BE2C (cell line): ENCODE measurements around the gene PRELID2.
A peak's percentile ranks its signal among the peaks of the same experiment; 100 is the strongest.
"Not testable (repeated sequence)": the region's sequence is repeated elsewhere in the genome, so short reads cannot be mapped to it uniquely, and the experiment has no call there.

ENCODE experiments used
- DNase-seq: peaks from one replicate; pipeline ENCODE4 v3.0.0-alpha.2; 2020
- H3K27me3 ChIP-seq: fragments of 250-450 bp; sonication (Bioruptor Pico); 2 replicates; pipeline ENCODE4 v1.5.1; 2020; ENCODE audit warnings: mild to moderate bottlenecking
- H3K36me3 ChIP-seq: fragments of 250-450 bp; sonication (Bioruptor Pico); 2 replicates; pipeline ENCODE4 v1.5.1; 2020; ENCODE audit warnings: mild to moderate bottlenecking
- H3K4me1 ChIP-seq: fragments of 250-450 bp; sonication (Bioruptor Pico); 2 replicates; pipeline ENCODE4 v1.5.1; 2020
- H3K4me3 ChIP-seq: 2 replicates; pipeline ENCODE4 v1.5.1; 2011; ENCODE audit warnings: low read depth, low read length
- H3K9me3 ChIP-seq: fragments of 250-450 bp; sonication (Bioruptor Pico); 2 replicates; pipeline ENCODE4 v1.5.1; 2020
- CTCF ChIP-seq: IDR thresholded peaks from 2 replicates; pipeline ENCODE4 v1.5.1; 2012; ENCODE audit warnings: mild to moderate bottlenecking, low read depth, low read length

PRELID2 gene

GRCh38 chr5:145738227-145738626, 96.9 kb downstream of the PRELID2 start:
- no peak for TF ChIP-seq CTCF
- no peaks in the 10 kb centered on the region for H3K9me3 ChIP-seq
- H3K4me3 ChIP-seq, result no peak overlapping the region
- H3K27me3 ChIP-seq, result no peaks in the 10 kb centered on the region
- no peak for DNase-seq
- no peaks in the 10 kb centered on the region for H3K36me3 ChIP-seq
- H3K4me1 ChIP-seq, result no peaks in the 10 kb centered on the region

- Histone ChIP-seq H3K27me3 (no peaks in the 10 kb centered on the region), H3K36me3 (no peaks in the 10 kb centered on the region), H3K4me3 (no peak overlapping the region), H3K4me1 (no peaks in the 10 kb centered on the region), H3K9me3 (no peaks in the 10 kb centered on the region)
- no peak for DNase-seq
- no peak for TF ChIP-seq CTCF
Observed at GRCh38 chr5:145737578-145737977, 97.6 kb downstream of the PRELID2 start.

GRCh38 chr5:145729956-145730355, 105.2 kb downstream of the PRELID2 start:
- DNase-seq, H3K36me3 ChIP-seq, H3K9me3 ChIP-seq, H3K27me3 ChIP-seq, H3K4me3 ChIP-seq, H3K4me1 ChIP-seq: not testable (repeated sequence)

GRCh38 chr5:145723516-145723915, 111.6 kb downstream of the PRELID2 start:
- no peaks in the 10 kb centered on the region for H3K27me3 ChIP-seq
- no peak for DNase-seq
- H3K4me3 ChIP-seq, result no peak overlapping the region
- TF ChIP-seq CTCF, result no peak
- H3K4me1 ChIP-seq, result no peaks in the 10 kb centered on the region
- no peaks in the 10 kb centered on the region for H3K36me3 ChIP-seq
- H3K9me3 ChIP-seq, result no peaks in the 10 kb centered on the region

GRCh38 chr5:145718956-145719355, 116.2 kb downstream of the PRELID2 start:
- H3K36me3 ChIP-seq, result no peaks in the 10 kb centered on the region
- no peak overlapping the region for H3K4me3 ChIP-seq
- H3K27me3 ChIP-seq, result no peaks in the 10 kb centered on the region
- DNase-seq, result no peak
- H3K9me3 ChIP-seq, result no peaks in the 10 kb centered on the region
- TF ChIP-seq CTCF, result peak; percentile 27; the same call in 1 of the 2 replicates
- H3K4me1 ChIP-seq, result no peaks in the 10 kb centered on the region

GRCh38 chr5:145715412-145715811, 119.7 kb downstream of the PRELID2 start:
- no peaks in the 10 kb centered on the region for H3K27me3 ChIP-seq
- TF ChIP-seq CTCF, result no peak
- H3K4me1 ChIP-seq, result no peaks in the 10 kb centered on the region
- H3K9me3 ChIP-seq, result no peaks in the 10 kb centered on the region
- no peak for DNase-seq
- H3K36me3 ChIP-seq, result no peaks in the 10 kb centered on the region
- H3K4me3 ChIP-seq, result no peak overlapping the region

- no peaks in the 10 kb centered on the region for H3K27me3 ChIP-seq
- no peak overlapping the region for H3K4me3 ChIP-seq
- H3K4me1 ChIP-seq, result no peaks in the 10 kb centered on the region
- no peaks in the 10 kb centered on the region for H3K9me3 ChIP-seq
- TF ChIP-seq CTCF, result no peak
- DNase-seq, result no peak
- no peaks in the 10 kb centered on the region for H3K36me3 ChIP-seq
Observed at GRCh38 chr5:145712245-145712644, 122.9 kb downstream of the PRELID2 start.
